Small intestine (tissue), 16 donors: ENCODE measurements around the gene UNC79. TPM values are rescaled to one million over a fixed set of nuclear protein-coding genes. Genes with fewer than 3 reads are reported as not detected.
"Not testable (repeated sequence)": the region's sequence is repeated elsewhere in the genome, so short reads cannot be mapped to it uniquely, and the experiment has no call there.

Experiments used
- DNase-seq, 2 donors: peaks; one replicate each; pipeline versions ENCODE4 v3.0.0 to v3.0.0-alpha.2; 2013
- FAIRE-seq: peaks from 2 replicates; lab custom pipeline; 2012; peaks lifted over from hg19 to GRCh38; lab: Jason Lieb, UNC
- H3K27ac ChIP-seq, 3 donors: one replicate each; pipeline ENCODE4 v1.5.1; 2013; ENCODE audit warnings: low read length in 2 of 3, mild to moderate bottlenecking in 2 of 3, control low read depth in 1 of 3, inconsistent platforms in 1 of 3, low read depth in 1 of 3, moderate library complexity in 1 of 3
- H3K27me3 ChIP-seq, 3 donors: one replicate each; pipeline ENCODE4 v1.6.1; 2013; ENCODE audit warnings: low read length in 3 of 3, inconsistent platforms in 1 of 3; ENCODE audit not compliant: control insufficient read depth in 3 of 3, insufficient read depth in 3 of 3
- H3K36me3 ChIP-seq, 3 donors: one replicate each; pipeline ENCODE4 v1.6.1; 2013; ENCODE audit warnings: low read length in 3 of 3, inconsistent platforms in 1 of 3, low read depth in 1 of 3, mild to moderate bottlenecking in 1 of 3, moderate library complexity in 1 of 3; ENCODE audit not compliant: control insufficient read depth in 3 of 3, insufficient read depth in 2 of 3
- H3K4me1 ChIP-seq, 3 donors: one replicate each; pipeline ENCODE4 v1.6.1; 2013; ENCODE audit warnings: low read length in 2 of 3, inconsistent platforms in 1 of 3, low read depth in 1 of 3, mild to moderate bottlenecking in 1 of 3, moderate library complexity in 1 of 3; ENCODE audit not compliant: control insufficient read depth in 3 of 3, insufficient read depth in 2 of 3
- H3K4me3 ChIP-seq, 3 donors: one replicate each; pipeline ENCODE4 v1.5.1; 2013; ENCODE audit warnings: low read length in 3 of 3, control low read depth in 1 of 3, inconsistent platforms in 1 of 3, low read depth in 1 of 3, mild to moderate bottlenecking in 1 of 3, moderate library complexity in 1 of 3
- H3K9me3 ChIP-seq, 2 donors: one replicate each; pipeline ENCODE4 v1.6.1; 2013; ENCODE audit warnings: low read depth in 1 of 2, low read length in 1 of 2; ENCODE audit not compliant: control insufficient read depth in 2 of 2, insufficient read depth in 1 of 2
- WGBS, 3 donors: extraction: QIAGEN DNeasy Blood & Tissue Kit; methylation state at CpG; one replicate each; pipeline ENCODE4 v1.1.7; 2013; 5-methylcytosine and 5-hydroxymethylcytosine counted together
- long read RNA-seq, 10 donors: transcript quantifications; one replicate each; lab custom pipeline, GENCODE V29; 2026
- polyA plus RNA-seq, 4 donors: library from polyadenylated mRNA; stranded (reverse) in 3 of 4; unstranded in 1 of 4; fragments of 200-250 nt in 3 of 4; fragments of 120-200 nt in 1 of 4; gene quantifications; one replicate each; pipeline versions ENCODE4 v1.2.1 to v1.2.3, GENCODE V29; 2013
- donor health status: healthy with polysubstance abuse.
- donor health status: control.
- donor health status: control.
- donor health status: Bipolar disorder and iron deficiency.
- donor health status: healthy.

UNC79 gene
- under 1 TPM in 2 of 4 donors, not detected in 2; 0.18 to 0.41 TPM for polyA plus RNA-seq
- long read RNA-seq, donor 1, result 0 reads
- long read RNA-seq, donor 2, result 0 reads
- long read RNA-seq, donor 3, result 0 reads
- long read RNA-seq, donor 4, result 0 reads
- long read RNA-seq, donor 5, result 0 reads
- long read RNA-seq, donor 6, result 0 reads
- long read RNA-seq, donor 7, result 0 reads
- long read RNA-seq, donor 8, result 0 reads
- long read RNA-seq, donor 9, result 0 reads
- long read RNA-seq, donor 10, result 0 reads

DNA sequence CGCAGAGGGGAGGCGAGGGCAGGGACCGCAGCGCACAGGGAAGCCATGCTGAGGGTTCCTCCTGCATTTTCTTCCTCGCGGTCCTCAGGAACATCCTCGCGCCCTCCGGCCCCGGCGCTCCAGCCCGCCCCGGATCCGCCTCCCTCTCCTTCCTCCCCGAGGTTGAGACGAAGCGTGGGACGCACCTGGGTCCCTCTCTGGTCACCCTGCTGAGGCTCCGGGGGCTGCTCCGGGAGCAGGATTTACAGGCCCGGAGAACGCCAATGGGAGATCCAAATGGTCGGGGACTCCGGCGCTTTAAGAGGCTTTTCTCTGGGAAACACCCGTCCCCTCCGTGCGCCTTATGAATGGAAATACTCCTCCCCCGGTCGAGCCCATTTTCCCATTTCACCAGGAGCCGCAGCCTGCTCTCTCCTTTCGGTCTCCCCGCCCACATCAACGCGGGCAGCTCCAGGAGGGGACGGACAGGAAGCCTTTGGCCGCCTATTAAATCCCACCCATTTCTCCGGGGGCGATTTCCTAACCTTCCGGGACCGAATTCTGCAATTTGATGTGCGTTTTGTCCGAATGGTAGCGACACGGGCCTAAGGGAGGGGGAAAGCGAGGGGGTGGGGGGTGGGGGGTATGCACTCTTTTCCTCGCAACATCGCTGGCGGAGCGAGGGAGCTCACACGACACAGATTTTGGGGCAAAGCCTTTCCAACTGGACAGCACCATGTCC, at the start of gene UNC79:
Gene UNC79, plus strand, starts transcription at position 625 of the 721 bp plus-strand sequence. Its CDS starts 91 bp downstream, at position 716.
- Histone ChIP-seq H3K9me3 (no peaks in the 10 kb centered on the region), H3K4me3 (peak within 1 kb of the TSS in 1 of 3 donors; percentile 9), H3K4me1 (no peaks in the 10 kb centered on the region), H3K27ac (no peak within 1 kb of the TSS), H3K36me3 (no peaks in the 10 kb centered on the region), H3K27me3 (peaks cover 3 to 26% (median 7%) of the 10 kb centered on the region in 3 donors)
- peak in 1 of 2 donors; percentile 16 for DNase-seq
- WGBS, 3 donors, result 4 to 12% (median 12%) methylated on average over 48 to 51 of the region's 51 CpGs
- FAIRE-seq, result no peak

- H3K9me3 ChIP-seq, result no peaks in the 10 kb centered on the region
- no peak for FAIRE-seq
- no peak overlapping the region for H3K27ac ChIP-seq
- H3K36me3 ChIP-seq, result no peaks in the 10 kb centered on the region
- no peaks in the 10 kb centered on the region for H3K4me1 ChIP-seq
- peaks cover 0 to 2% (median 0%) of the 10 kb centered on the region in 3 donors for H3K27me3 ChIP-seq
- 14 to 33% (median 29%) methylated on average over 1 of the region's 1 CpG for WGBS, 3 donors
- H3K4me3 ChIP-seq, result no peak overlapping the region
- peak in 1 of 2 donors; percentile 1 for DNase-seq
Observed at GRCh38 chr14:93381644-93382043, 49.1 kb upstream of the UNC79 start.

- not testable (repeated sequence) for H3K27me3 ChIP-seq, H3K4me3 ChIP-seq, H3K9me3 ChIP-seq, DNase-seq, FAIRE-seq, H3K4me1 ChIP-seq, H3K27ac ChIP-seq, H3K36me3 ChIP-seq
- WGBS, 3 donors, result 45 to 61% (median 56%) methylated on average over 1 of the region's 1 CpG
Observed at GRCh38 chr14:93384256-93384655, 46.5 kb upstream of the UNC79 start.

DNA sequence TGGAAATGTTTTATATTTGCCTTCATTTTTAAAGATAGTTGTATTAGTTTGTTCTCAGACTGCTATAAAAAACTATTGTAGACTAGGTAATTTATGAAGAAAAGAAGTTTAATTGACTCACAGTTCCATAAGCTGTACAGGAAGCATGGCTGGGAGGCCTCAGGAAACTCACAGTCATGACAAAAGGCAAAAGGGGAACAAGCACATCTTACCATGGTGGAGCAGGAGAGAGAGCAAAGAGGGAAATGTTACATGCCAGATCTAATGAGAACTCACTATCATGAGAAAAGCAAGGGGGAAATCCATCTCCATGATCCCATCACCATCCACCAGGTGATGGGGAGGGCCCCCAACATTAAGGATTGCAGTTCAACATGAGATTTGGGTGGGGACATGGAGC, 35.5 kb upstream of the UNC79 start:
- Histone ChIP-seq H3K4me1 (no peaks in the 10 kb centered on the region), H3K9me3 (peaks cover 0 to 4% of the 10 kb centered on the region in 2 donors), H3K27me3 (no peaks in the 10 kb centered on the region), H3K4me3 (no peak overlapping the region), H3K36me3 (no peaks in the 10 kb centered on the region), H3K27ac (no peak overlapping the region)
- no peak for FAIRE-seq
- DNase-seq, result no peak

GRCh38 chr14:93396456-93396855, 34.3 kb upstream of the UNC79 start:
- Histone ChIP-seq H3K36me3 (no peaks in the 10 kb centered on the region), H3K4me3 (no peak overlapping the region), H3K27me3 (no peaks in the 10 kb centered on the region), H3K9me3 (peaks cover 0 to 4% of the 10 kb centered on the region in 2 donors), H3K4me1 (no peaks in the 10 kb centered on the region), H3K27ac (no peak overlapping the region)
- WGBS, 3 donors, result 81 to 94% (median 90%) methylated on average over 1 of the region's 1 CpG
- DNase-seq, result no peak
- no peak for FAIRE-seq

GRCh38 chr14:93398491-93398890, 32.2 kb upstream of the UNC79 start:
- no peak for DNase-seq
- no peaks in the 10 kb centered on the region for H3K27me3 ChIP-seq
- peaks cover 0 to 4% of the 10 kb centered on the region in 2 donors for H3K9me3 ChIP-seq
- no peaks in the 10 kb centered on the region for H3K4me1 ChIP-seq
- H3K4me3 ChIP-seq, result no peak overlapping the region
- FAIRE-seq, result no peak
- H3K27ac ChIP-seq, result no peak overlapping the region
- no peaks in the 10 kb centered on the region for H3K36me3 ChIP-seq

DNA sequence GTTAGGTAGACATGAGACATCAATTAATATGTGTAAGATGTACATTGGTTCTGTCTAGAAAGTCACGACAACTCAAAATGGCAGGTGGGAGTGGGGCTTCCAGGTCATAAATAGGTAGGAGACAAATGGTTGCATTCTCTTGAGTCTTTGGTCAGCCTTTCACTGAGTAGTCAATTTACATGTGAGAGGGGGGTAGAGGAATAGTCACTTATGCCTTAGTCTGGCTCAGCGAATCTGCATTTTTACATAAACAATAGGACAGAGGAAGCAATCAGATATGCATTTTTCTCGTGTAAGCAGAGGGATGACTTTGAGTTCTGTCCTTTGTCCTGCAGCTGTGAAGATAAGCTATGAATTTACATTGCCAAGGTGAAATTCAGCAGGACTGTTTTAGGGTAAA, 27.8 kb upstream of the UNC79 start:
- no peaks in the 10 kb centered on the region for H3K4me1 ChIP-seq
- DNase-seq (no peak), FAIRE-seq (no peak)
- no peaks in the 10 kb centered on the region for H3K27me3 ChIP-seq
- H3K4me3 ChIP-seq, result no peak overlapping the region
- H3K27ac ChIP-seq, result no peak overlapping the region
- H3K9me3 ChIP-seq, result no peaks in the 10 kb centered on the region
- H3K36me3 ChIP-seq, result no peaks in the 10 kb centered on the region
- WGBS, 3 donors, result 34 to 60% (median 56%) methylated on average over 3 of the region's 3 CpGs

DNA sequence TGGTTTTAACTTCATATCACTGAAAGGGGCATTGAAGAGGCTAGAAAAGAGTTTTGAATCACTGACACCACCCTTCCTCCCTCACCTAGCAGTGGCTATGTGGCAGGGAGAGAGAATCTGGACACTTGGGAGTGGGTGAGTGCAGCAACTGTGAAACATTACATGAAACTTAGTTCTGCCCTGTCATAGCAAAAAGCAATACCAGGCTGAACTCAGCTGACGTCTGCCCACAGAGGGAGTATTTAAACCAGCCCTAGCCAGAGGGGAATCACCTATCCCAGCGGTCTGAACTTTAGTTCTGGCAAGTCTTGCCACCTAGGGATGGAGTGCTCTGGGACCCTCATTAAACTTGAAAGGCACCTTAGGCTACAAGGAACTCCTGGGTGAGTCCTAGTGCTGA, 20.7 kb upstream of the UNC79 start:
- no peaks in the 10 kb centered on the region for H3K27me3 ChIP-seq
- H3K27ac ChIP-seq, result no peak overlapping the region
- DNase-seq (no peak), FAIRE-seq (no peak)
- H3K36me3 ChIP-seq, result no peaks in the 10 kb centered on the region
- WGBS, 3 donors, result 32 to 66% (median 34%) methylated on average over 2 of the region's 2 CpGs
- no peaks in the 10 kb centered on the region for H3K9me3 ChIP-seq
- H3K4me3 ChIP-seq, result no peak overlapping the region
- no peaks in the 10 kb centered on the region for H3K4me1 ChIP-seq
